Thyroid gland (tissue), 4 donors: ENCODE results near the gene SPG21. TPM values are rescaled to one million over a fixed set of nuclear protein-coding genes. Genes with fewer than 3 reads are reported as not detected.
A peak's percentile ranks its signal among the peaks of the same experiment; 100 is the strongest.

Experiments used
- DNase-seq, 2 donors: peaks; one replicate each; pipeline ENCODE4 v3.0.0-alpha.2; 2019
- H3K27ac ChIP-seq, 3 donors: fragments of 200-600 bp; sonication (generic); 1 replicate in 2 of 3; 2 replicates in 1 of 3; pipeline ENCODE4 v1.5.1; 2016 to 2019; ENCODE audit warnings: mild to moderate bottlenecking in 1 of 3, moderate library complexity in 1 of 3
- H3K27me3 ChIP-seq: fragments of 200-600 bp; sonication (generic); one replicate; pipeline ENCODE4 v1.5.1; 2019
- H3K36me3 ChIP-seq, 2 donors: fragments of 200-600 bp; sonication (generic); one replicate each; pipeline ENCODE4 v1.5.1; 2016 to 2019
- H3K4me1 ChIP-seq, 2 donors: fragments of 200-600 bp; sonication (generic); one replicate each; pipeline ENCODE4 v1.5.1; 2017 to 2019
- H3K4me3 ChIP-seq, 3 donors: fragments of 200-600 bp; sonication (generic); replicated peaks in 1 of 3; 1 replicate in 2 of 3; 2 replicates in 1 of 3; pipeline ENCODE4 v1.5.1; 2016; ENCODE audit warnings: mild to moderate bottlenecking in 1 of 3
- H3K9me3 ChIP-seq: fragments of 200-600 bp; sonication (generic); one replicate; pipeline ENCODE4 v1.5.1; 2017
- CTCF ChIP-seq, 6 experiments: fragments of 200-600 bp in 3 of 6; fragments of 450-650 bp in 3 of 6; sonication (generic) in 3 of 6; IDR thresholded peaks; one replicate each; pipeline ENCODE4 v1.5.1; 2016 to 2019; ENCODE audit warnings: antibody characterized with exemption in 6 of 6, mild to moderate bottlenecking in 2 of 6, inconsistent platforms in 1 of 6, moderate library complexity in 1 of 6
- POLR2A ChIP-seq, 2 donors: fragments of 450-650 bp; IDR thresholded peaks; one replicate each; pipeline ENCODE4 v1.6.1; 2017; ENCODE audit warnings: antibody characterized with exemption in 2 of 2, mild to moderate bottlenecking in 2 of 2, moderate library complexity in 1 of 2
- WGBS, 2 donors: methylation state at CpG; one replicate each; pipeline ENCODE4 v1.1.5; 2017; 5-methylcytosine and 5-hydroxymethylcytosine counted together
- intact Hi-C: fragments of 100-400 bp; cut with DNase I; formaldehyde crosslinking; loops from one replicate; pipeline ENCODE4 v1.15.1; 2023
- total RNA-seq, 4 donors: library from RNA; depleted of rRNA; stranded (reverse); fragments of >200 nt; gene quantifications; one replicate each; pipeline ENCODE4 v1.2.3, GENCODE V29; 2016

The SPG21 gene
- total RNA-seq, 4 donors from 2014 or later, result 119 to 149 (median 122) TPM

GRCh38 chr15:64951777-64952418, 37.8 kb downstream of the SPG21 start:
- H3K27ac ChIP-seq, result no peak overlapping the region
- H3K27me3 ChIP-seq, result no peaks in the 10 kb centered on the region
- DNase-seq, result no peak
- no peaks in the 10 kb centered on the region for H3K9me3 ChIP-seq
- H3K36me3 ChIP-seq, result peaks cover 0 to 2% of the 10 kb centered on the region in 2 donors
- H3K4me3 ChIP-seq, result no peak overlapping the region
- peaks cover 5 to 25% of the 10 kb centered on the region in 2 donors for H3K4me1 ChIP-seq
- TF ChIP-seq CTCF (IDR thresholded peaks at IDR 0.05) (no peak), POLR2A (IDR thresholded peaks at IDR 0.05) (no peak)
- 94 to 96% methylated on average over 2 of the region's 2 CpGs for WGBS, 2 donors
- intact Hi-C loops, result no loop called here

- Histone ChIP-seq H3K4me3 (no peak overlapping the region), H3K9me3 (no peaks in the 10 kb centered on the region), H3K4me1 (peaks cover 5 to 25% of the 10 kb centered on the region in 2 donors), H3K27ac (peak overlapping the region in 2 of 3 donors; percentile 72 to 76), H3K27me3 (no peaks in the 10 kb centered on the region), H3K36me3 (peaks cover 0 to 2% of the 10 kb centered on the region in 2 donors)
- DNase-seq, result peak; percentile 37 to 40
- TF ChIP-seq CTCF (IDR thresholded peaks at IDR 0.05) (no peak), POLR2A (IDR thresholded peaks at IDR 0.05) (no peak)
- intact Hi-C loops, result no loop called here
- 37 to 49% methylated on average over 6 of the region's 6 CpGs for WGBS, 2 donors
Measured at GRCh38 chr15:64950888-64951287, 38.8 kb downstream of the SPG21 start.

- TF ChIP-seq POLR2A (IDR thresholded peaks at IDR 0.05) (peak in 1 of 2 donors; percentile 52), CTCF (IDR thresholded peaks at IDR 0.05) (no peak)
- no peaks in the 10 kb centered on the region for H3K36me3 ChIP-seq
- no peaks in the 10 kb centered on the region for H3K9me3 ChIP-seq
- peak; percentile 92 to 93 for DNase-seq
- intact Hi-C loops, result no loop called here
- peaks cover 5 to 25% of the 10 kb centered on the region in 2 donors for H3K4me1 ChIP-seq
- H3K27me3 ChIP-seq, result no peaks in the 10 kb centered on the region
- no peak overlapping the region for H3K4me3 ChIP-seq
- peak overlapping the region; percentile 11 to 76 (median 72) for H3K27ac ChIP-seq
- WGBS, 2 donors, result 43 to 48% methylated on average over 11 of the region's 11 CpGs
Measured at GRCh38 chr15:64949383-64950186, 40.1 kb downstream of the SPG21 start.

- Histone ChIP-seq H3K27me3 (no peaks in the 10 kb centered on the region), H3K4me1 (peaks cover 5 to 25% of the 10 kb centered on the region in 2 donors), H3K36me3 (no peaks in the 10 kb centered on the region), H3K4me3 (no peak overlapping the region), H3K9me3 (no peaks in the 10 kb centered on the region), H3K27ac (peak overlapping the region; percentile 11 to 76 (median 30))
- 76 to 80% methylated on average over 9 of the region's 9 CpGs for WGBS, 2 donors
- TF ChIP-seq CTCF (IDR thresholded peaks at IDR 0.05), result no peak
- TF ChIP-seq POLR2A (IDR thresholded peaks at IDR 0.05), result no peak
- peak in 1 of 2 donors; percentile 11 for DNase-seq
- intact Hi-C loops, result no loop called here
Measured at GRCh38 chr15:64948916-64949315, 40.8 kb downstream of the SPG21 start.

- no peak for DNase-seq
- TF ChIP-seq POLR2A (IDR thresholded peaks at IDR 0.05) (no peak), CTCF (IDR thresholded peaks at IDR 0.05) (no peak)
- Histone ChIP-seq H3K4me1 (peaks cover 5 to 25% of the 10 kb centered on the region in 2 donors), H3K36me3 (no peaks in the 10 kb centered on the region), H3K4me3 (no peak overlapping the region), H3K27ac (no peak overlapping the region), H3K9me3 (no peaks in the 10 kb centered on the region), H3K27me3 (no peaks in the 10 kb centered on the region)
- WGBS, 2 donors, result 79 to 93% methylated on average over 2 to 10 of the region's 10 CpGs
- intact Hi-C loops, result no loop called here
Measured at GRCh38 chr15:64947211-64947610, 42.5 kb downstream of the SPG21 start.
